Stromal cell of bone marrow (primary cell): Measurements from ENCODE around the gene SLC66A2.

ENCODE experiments used
- DNase-seq: peaks from one replicate; pipeline ENCODE4 v3.0.0-alpha.2; 2012; ENCODE audit warnings: low read depth

SLC66A2 gene

GRCh38 chr18:79935925-79936324 lies 15.5 kb downstream of the SLC66A2 start:
- no peak for DNase-seq

- DNase-seq = no peak
Measured at GRCh38 chr18:79935499-79935898, 16.0 kb downstream of the SLC66A2 start.

GRCh38 chr18:79935098-79935480 lies 16.4 kb downstream of the SLC66A2 start:
- no peak for DNase-seq

- no peak for DNase-seq
Measured at GRCh38 chr18:79934311-79935097, 16.9 kb downstream of the SLC66A2 start.

- DNase-seq = no peak
Measured at GRCh38 chr18:79933765-79934164, 17.7 kb downstream of the SLC66A2 start.

- no peak for DNase-seq
Measured at GRCh38 chr18:79932907-79933306, 18.5 kb downstream of the SLC66A2 start.

GRCh38 chr18:79931475-79931874 lies 20.0 kb downstream of the SLC66A2 start:
- DNase-seq = no peak

- DNase-seq = no peak
Measured at GRCh38 chr18:79930020-79930642, 21.3 kb downstream of the SLC66A2 start.

- no peak for DNase-seq
Measured at GRCh38 chr18:79928563-79928960, 22.9 kb downstream of the SLC66A2 start.

- DNase-seq = no peak
Measured at GRCh38 chr18:79927607-79928562, 23.6 kb downstream of the SLC66A2 start.

- DNase-seq = no peak
Measured at GRCh38 chr18:79926715-79927606, 24.5 kb downstream of the SLC66A2 start.

GRCh38 chr18:79926306-79926705 lies 25.1 kb downstream of the SLC66A2 start:
- no peak for DNase-seq

- no peak for DNase-seq
Measured at GRCh38 chr18:79924814-79925731, 26.4 kb downstream of the SLC66A2 start.

- DNase-seq = no peak
Measured at GRCh38 chr18:79923896-79924585, 27.4 kb downstream of the SLC66A2 start.

GRCh38 chr18:79922971-79923411 lies 28.5 kb downstream of the SLC66A2 start:
- DNase-seq = no peak

GRCh38 chr18:79921984-79922965 lies 29.2 kb downstream of the SLC66A2 start:
- DNase-seq = no peak

GRCh38 chr18:79919089-79919488 lies 32.4 kb downstream of the SLC66A2 start:
- DNase-seq = no peak

- DNase-seq = no peak
Measured at GRCh38 chr18:79918615-79919011, 32.8 kb downstream of the SLC66A2 start.
